GM23248 (cell line): ENCODE measurements around the gene SUDS3. TPM values are rescaled to one million over a fixed set of nuclear protein-coding genes. Genes with fewer than 3 reads are reported as not detected.
A peak's percentile ranks its signal among the peaks of the same experiment; 100 is the strongest.
"Not testable (repeated sequence)": the region's sequence is repeated elsewhere in the genome, so short reads cannot be mapped to it uniquely, and the experiment has no call there.

ENCODE experiments used
- DNase-seq: peaks from one replicate; pipeline ENCODE4 v3.0.0-alpha.2; 2015
- H2AFZ ChIP-seq: fragments of 200-600 bp; sonication (generic); 2 replicates; pipeline ENCODE4 v1.6.1; 2016; ENCODE audit warnings: antibody characterized with exemption
- H3F3A ChIP-seq: fragments of 200-600 bp; sonication (generic); 2 replicates; pipeline ENCODE4 v1.6.1; 2016; ENCODE audit warnings: mild to moderate bottlenecking, antibody characterized with exemption, mixed run types; ENCODE audit not compliant: insufficient read depth
- H3K27ac ChIP-seq: fragments of 200-600 bp; sonication (generic); 2 replicates; pipeline ENCODE4 v1.5.1; 2016; ENCODE audit warnings: mild to moderate bottlenecking
- H3K27me3 ChIP-seq: fragments of 200-600 bp; sonication (generic); replicated peaks from 2 replicates; pipeline ENCODE4 v1.6.1; 2016; ENCODE audit warnings: mild to moderate bottlenecking; ENCODE audit not compliant: insufficient read depth
- H3K36me3 ChIP-seq: fragments of 200-600 bp; sonication (generic); 2 replicates; pipeline ENCODE4 v1.6.1; 2016; ENCODE audit warnings: low read depth, mild to moderate bottlenecking
- H3K4me1 ChIP-seq: fragments of 200-600 bp; sonication (generic); 2 replicates; pipeline ENCODE4 v1.6.1; 2016; ENCODE audit warnings: mild to moderate bottlenecking; ENCODE audit not compliant: insufficient read depth
- H3K4me2 ChIP-seq: fragments of 200-600 bp; sonication (generic); one replicate; pipeline ENCODE4 v1.6.1; 2016; ENCODE audit warnings: mild to moderate bottlenecking; ENCODE audit not compliant: unreplicated experiment
- H3K4me3 ChIP-seq: fragments of 200-600 bp; sonication (generic); 2 replicates; pipeline ENCODE4 v1.5.1; 2016; ENCODE audit warnings: mild to moderate bottlenecking
- H3K79me2 ChIP-seq: fragments of 200-600 bp; sonication (generic); 2 replicates; pipeline ENCODE4 v1.6.1; 2016; ENCODE audit warnings: mild to moderate bottlenecking; ENCODE audit not compliant: insufficient read depth
- H3K9ac ChIP-seq: fragments of 200-600 bp; sonication (generic); 2 replicates; pipeline ENCODE4 v1.6.1; 2016; ENCODE audit warnings: mild to moderate bottlenecking
- H3K9me2 ChIP-seq: fragments of 200-600 bp; sonication (generic); 2 replicates; pipeline ENCODE4 v1.6.1; 2016; ENCODE audit warnings: mixed run types, mild to moderate bottlenecking, moderate library complexity; ENCODE audit not compliant: insufficient read depth
- H3K9me3 ChIP-seq: fragments of 200-600 bp; sonication (generic); one replicate; pipeline ENCODE4 v1.6.1; 2017; ENCODE audit warnings: low read depth
- H4K20me1 ChIP-seq: fragments of 200-600 bp; sonication (generic); 2 replicates; pipeline ENCODE4 v1.6.0; 2016; ENCODE audit not compliant: insufficient read depth
- EZH2 ChIP-seq: fragments of 200-600 bp; sonication (generic); IDR thresholded peaks from 2 replicates; pipeline ENCODE4 v1.6.1; 2018; ENCODE audit warnings: antibody characterized with exemption, mild to moderate bottlenecking; ENCODE audit not compliant: insufficient read depth, poor library complexity, severe bottlenecking
- EZH2phosphoT487 ChIP-seq: fragments of 200-600 bp; sonication (generic); IDR thresholded peaks from 2 replicates; pipeline ENCODE4 v1.6.1; 2018; ENCODE audit warnings: antibody characterized with exemption, moderate library complexity, mild to moderate bottlenecking, low read depth; ENCODE audit not compliant: insufficient read depth
- WGBS, 2 experiments: methylation state at CpG; one replicate each; pipeline ENCODE4 v1.1.6; 2015 to 2017; ENCODE audit warnings: low lambda C conversion rate in 2 of 2, low coverage in 1 of 2; ENCODE audit errors: missing lambda C conversion rate in 2 of 2; 5-methylcytosine and 5-hydroxymethylcytosine counted together
- in situ Hi-C: fragments of 300-500 bp; cut with MboI; formaldehyde crosslinking; loops from 2 replicates; pipeline ENCODE4 v1.15.0; 2020
- polyA plus RNA-seq: library from polyadenylated mRNA; unstranded; fragments of >200 nt; fragmentation: Nextera tagmentation; extraction: Ambion mirVana; gene quantifications from 2 replicates; pipeline ENCODE4 v1.2.1, GENCODE V29; 2016
- total RNA-seq: library from RNA; depleted of rRNA; stranded (reverse); fragments of >200 nt; shearing (Covaris generic); gene quantifications from 2 replicates; pipeline ENCODE4 v1.2.3, GENCODE V29; 2014

The SUDS3 gene
- total and polyA plus RNA-seq, 2 experiments from 2014 or later, result 17.6 to 27.1 TPM

GRCh38 chr12:118402251-118402650 lies 25.9 kb downstream of the SUDS3 start:
- in situ Hi-C loops, result loop anchor here (10.0 kb wide), 1 partner anchor 1003 kb away; no protein-coding TSS in a partner anchor
- 0 to 3% methylated on average over 6 of the region's 6 CpGs for WGBS, 2 experiments
- no peak for TF ChIP-seq EZH2phosphoT487
- no peak for TF ChIP-seq EZH2
- H4K20me1 ChIP-seq, result no peaks in the 10 kb centered on the region
- peaks cover 20% of the 10 kb centered on the region for H3K36me3 ChIP-seq
- H3K27me3 ChIP-seq, result no peaks in the 10 kb centered on the region
- H3K4me1 ChIP-seq, result peaks cover 10% of the 10 kb centered on the region
- H3K9ac ChIP-seq, result peak overlapping the region; percentile 69
- H3K27ac ChIP-seq, result peak overlapping the region; percentile 76
- peak overlapping the region; percentile 57 for H3K4me2 ChIP-seq
- H2AFZ ChIP-seq, result no peak overlapping the region
- H3F3A ChIP-seq, result peaks cover 39% of the 10 kb centered on the region
- peak overlapping the region; percentile 16; the same call in 1 of the 2 replicates for H3K4me3 ChIP-seq
- no peaks in the 10 kb centered on the region for H3K9me2 ChIP-seq
- H3K9me3 ChIP-seq, result no peaks in the 10 kb centered on the region
- DNase-seq, result peak; percentile 97
- H3K79me2 ChIP-seq, result 0 out of 2 replicates have a peak, but pooled peaks cover 3% of the 10 kb centered on the region

DNA sequence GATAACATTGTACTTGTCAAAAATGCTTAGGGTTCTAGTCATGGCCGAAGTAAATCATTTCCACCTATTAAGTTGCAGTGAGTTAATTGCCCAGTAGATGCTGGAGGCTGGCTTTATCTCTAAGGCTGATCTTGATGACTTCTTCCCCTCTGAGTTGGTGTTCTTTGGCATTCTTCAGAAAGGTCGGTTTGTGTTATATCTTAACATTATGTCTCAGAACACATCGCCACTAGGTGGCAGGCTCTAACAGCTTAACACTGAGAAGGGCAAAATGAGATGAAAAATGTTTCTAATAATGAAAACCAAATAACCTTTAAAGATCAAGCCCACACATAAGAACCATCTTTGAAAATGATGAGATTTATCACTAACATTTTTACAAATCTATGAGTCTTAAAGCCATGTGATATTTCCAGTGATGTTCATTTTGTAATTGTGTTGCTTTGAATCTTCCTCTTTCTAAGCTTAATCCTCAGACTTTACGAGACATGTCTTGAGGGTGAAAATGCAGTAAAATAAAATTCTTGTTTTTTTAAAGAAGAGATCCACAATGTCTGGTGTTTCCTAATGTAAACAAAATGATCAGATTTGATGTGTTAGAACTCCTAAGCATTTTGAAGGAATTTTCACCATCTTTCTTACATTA lies 28.6 kb downstream of the SUDS3 start:
- Histone ChIP-seq H2AFZ (no peak overlapping the region), H4K20me1 (no peaks in the 10 kb centered on the region), H3K4me1 (peaks cover 10% of the 10 kb centered on the region), H3F3A (peaks cover 39% of the 10 kb centered on the region), H3K9ac (no peak overlapping the region), H3K27me3 (no peaks in the 10 kb centered on the region), H3K9me2 (no peaks in the 10 kb centered on the region), H3K4me2 (no peak overlapping the region), H3K27ac (no peak overlapping the region), H3K36me3 (peaks cover 23% of the 10 kb centered on the region), H3K79me2 (no peaks in the 10 kb centered on the region), H3K9me3 (no peaks in the 10 kb centered on the region), H3K4me3 (no peak overlapping the region)
- 38 to 42% methylated on average over 4 of the region's 4 CpGs for WGBS, 2 experiments
- peak; percentile 79 for DNase-seq
- TF ChIP-seq EZH2phosphoT487, result no peak
- TF ChIP-seq EZH2, result no peak
- in situ Hi-C loops, result loop anchor here (10.0 kb wide), 1 partner anchor 1000 kb away; no protein-coding TSS in a partner anchor

DNA sequence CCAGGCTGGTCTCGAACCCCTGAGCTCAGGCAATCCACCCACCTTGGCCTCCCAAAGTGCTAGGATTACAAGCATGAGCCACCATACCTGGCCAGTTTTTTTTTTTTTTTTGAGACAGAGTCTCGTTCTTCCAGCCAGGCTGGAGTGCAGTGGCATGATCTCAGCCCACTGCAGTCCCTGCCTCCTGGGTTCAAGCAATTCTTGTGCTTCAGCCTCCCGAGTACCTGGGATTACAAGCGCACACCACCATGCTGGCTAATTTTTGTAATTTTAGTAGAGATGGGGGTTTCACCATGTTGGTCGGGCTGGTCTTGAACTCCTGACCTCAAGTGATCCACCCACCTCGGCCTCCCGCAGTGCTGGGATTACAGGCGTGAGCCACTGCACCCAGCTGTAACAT lies 31.9 kb downstream of the SUDS3 start:
- in situ Hi-C loops, result loop anchor here (10.0 kb wide), 1 partner anchor 997 kb away; no protein-coding TSS in a partner anchor

GRCh38 chr12:118409834-118410233 lies 33.5 kb downstream of the SUDS3 start:
- Histone ChIP-seq H3K4me2 (no peak overlapping the region), H3K4me1 (no peaks in the 10 kb centered on the region), H3K27ac (no peak overlapping the region), H3K79me2 (no peaks in the 10 kb centered on the region), H3K4me3 (no peak overlapping the region), H3K9me2 (no peaks in the 10 kb centered on the region), H3K36me3 (peaks cover 35% of the 10 kb centered on the region), H3K9me3 (no peaks in the 10 kb centered on the region), H2AFZ (no peak overlapping the region), H4K20me1 (no peaks in the 10 kb centered on the region), H3K27me3 (no peaks in the 10 kb centered on the region), H3F3A (peaks cover 6% of the 10 kb centered on the region; the same call in 1 of the 2 replicates), H3K9ac (no peak overlapping the region)
- DNase-seq, result no peak
- TF ChIP-seq EZH2phosphoT487 (no peak), EZH2 (no peak)
- in situ Hi-C loops, result loop anchor here (10.0 kb wide), 1 partner anchor 995 kb away; no protein-coding TSS in a partner anchor
- WGBS, 2 experiments, result 94 to 100% methylated on average over 2 of the region's 2 CpGs

More for the DNA sequence above, 31.9 kb downstream of the SUDS3 start:
- not testable (repeated sequence) for H3K79me2 ChIP-seq, DNase-seq, H3K9me3 ChIP-seq, H3K9me2 ChIP-seq, H3K4me1 ChIP-seq, H3K27ac ChIP-seq, H3K4me2 ChIP-seq, H3K9ac ChIP-seq, H4K20me1 ChIP-seq, H2AFZ ChIP-seq, H3K27me3 ChIP-seq, H3K4me3 ChIP-seq
- 81 to 85% methylated on average over 8 of the region's 8 CpGs for WGBS, 2 experiments
- peaks cover 12% of the 10 kb centered on the region; the same call in 1 of the 2 replicates for H3F3A ChIP-seq
- H3K36me3 ChIP-seq, result peaks cover 39% of the 10 kb centered on the region
